GM12892 (cell line): ENCODE data around the gene CCDC137.

Experiments used
- POLR2A ChIP-seq: IDR thresholded peaks from 2 replicates; pipeline ENCODE4 v1.6.1; 2011; ENCODE audit warnings: low read depth, low read length, control low read depth
- POLR2AphosphoS5 ChIP-seq: IDR thresholded peaks from 2 replicates; pipeline ENCODE4 v1.6.1; 2011; ENCODE audit warnings: low read depth, low read length, control low read depth

- TF ChIP-seq POLR2A (no peak; the same call in 1 of the 2 replicates), POLR2AphosphoS5 (peak; percentile 49; the same call in 1 of the 2 replicates)
Measured at GRCh38 chr17:81708739-81709185, 42.2 kb downstream of the CCDC137 start.
